ENCODE data around the gene MRPL33.

MRPL33 gene

GRCh38 chr2:27790796-27791195, 19.3 kb downstream of the MRPL33 start:
- Histone ChIP-seq H3K36me3 (ENCODE audit: insufficient read depth, low read length) (no peaks in the 10 kb centered on the region), H3K4me3 (ENCODE audit: low read length) (no peak overlapping the region)

GRCh38 chr2:27792759-27793158, 21.2 kb downstream of the MRPL33 start:
- Histone ChIP-seq H3K4me2 (ENCODE audit: low read length) (no peak overlapping the region), H3K4me1 (ENCODE audit: control insufficient read depth, insufficient read depth, low read length) (peaks cover 39% of the 10 kb centered on the region), H3K9ac (ENCODE audit: low read depth, low read length) (no peak overlapping the region), H3K4me3 (ENCODE audit: low read length) (no peak overlapping the region), H3K27me3 (ENCODE audit: control insufficient read depth, insufficient read depth, low read length) (no peaks in the 10 kb centered on the region), H3K9me3 (replicated peaks; ENCODE audit: low read length) (no peaks in the 10 kb centered on the region), H3K36me3 (ENCODE audit: insufficient read depth, low read length) (no peaks in the 10 kb centered on the region)

More at GRCh38 chr2:27790796-27791195, 19.3 kb downstream of the MRPL33 start:
- H3K27me3 ChIP-seq (ENCODE audit: control insufficient read depth, insufficient read depth, low read length): no peaks in the 10 kb centered on the region
- H3K4me1 ChIP-seq (ENCODE audit: control insufficient read depth, insufficient read depth, low read length): peaks cover 19% of the 10 kb centered on the region
- no peak overlapping the region for H3K9ac ChIP-seq (ENCODE audit: low read depth, low read length)
- no peaks in the 10 kb centered on the region for H3K9me3 ChIP-seq (replicated peaks; ENCODE audit: low read length)
- H3K4me2 ChIP-seq (ENCODE audit: low read length): no peak overlapping the region

GRCh38 chr2:27795093-27795834, 23.7 kb downstream of the MRPL33 start:
- H3K4me2 ChIP-seq (ENCODE audit: low read length): no peak overlapping the region
- no peak overlapping the region for H3K4me3 ChIP-seq (ENCODE audit: low read length)
- H3K36me3 ChIP-seq (ENCODE audit: insufficient read depth, low read length): no peaks in the 10 kb centered on the region
- no peaks in the 10 kb centered on the region for H3K27me3 ChIP-seq (ENCODE audit: control insufficient read depth, insufficient read depth, low read length)
- peak overlapping the region; percentile 27 for H3K9ac ChIP-seq (ENCODE audit: low read depth, low read length)
- H3K9me3 ChIP-seq (replicated peaks; ENCODE audit: low read length): no peaks in the 10 kb centered on the region
- peaks cover 60% of the 10 kb centered on the region for H3K4me1 ChIP-seq (ENCODE audit: control insufficient read depth, insufficient read depth, low read length)

GRCh38 chr2:27795868-27796277, 24.4 kb downstream of the MRPL33 start:
- Histone ChIP-seq H3K4me3 (ENCODE audit: low read length) (no peak overlapping the region), H3K9me3 (replicated peaks; ENCODE audit: low read length) (no peaks in the 10 kb centered on the region), H3K9ac (ENCODE audit: low read depth, low read length) (peak overlapping the region; percentile 27), H3K4me2 (ENCODE audit: low read length) (no peak overlapping the region), H3K27me3 (ENCODE audit: control insufficient read depth, insufficient read depth, low read length) (no peaks in the 10 kb centered on the region), H3K36me3 (ENCODE audit: insufficient read depth, low read length) (no peaks in the 10 kb centered on the region), H3K4me1 (ENCODE audit: control insufficient read depth, insufficient read depth, low read length) (peaks cover 66% of the 10 kb centered on the region)

- Histone ChIP-seq H3K36me3 (ENCODE audit: insufficient read depth, low read length) (no peaks in the 10 kb centered on the region), H3K9me3 (replicated peaks; ENCODE audit: low read length) (no peaks in the 10 kb centered on the region), H3K4me3 (ENCODE audit: low read length) (no peak overlapping the region), H3K27me3 (ENCODE audit: control insufficient read depth, insufficient read depth, low read length) (no peaks in the 10 kb centered on the region), H3K4me1 (ENCODE audit: control insufficient read depth, insufficient read depth, low read length) (peaks cover 71% of the 10 kb centered on the region), H3K9ac (ENCODE audit: low read depth, low read length) (peak overlapping the region; percentile 34), H3K4me2 (ENCODE audit: low read length) (no peak overlapping the region)
Measured at GRCh38 chr2:27796791-27797765, 25.6 kb downstream of the MRPL33 start.

- H3K4me2 ChIP-seq (ENCODE audit: low read length): no peak overlapping the region
- H3K36me3 ChIP-seq (ENCODE audit: insufficient read depth, low read length): no peaks in the 10 kb centered on the region
- no peaks in the 10 kb centered on the region for H3K9me3 ChIP-seq (replicated peaks; ENCODE audit: low read length)
- H3K4me1 ChIP-seq (ENCODE audit: control insufficient read depth, insufficient read depth, low read length): peaks cover 65% of the 10 kb centered on the region
- peak overlapping the region; percentile 69 for H3K9ac ChIP-seq (ENCODE audit: low read depth, low read length)
- no peaks in the 10 kb centered on the region for H3K27me3 ChIP-seq (ENCODE audit: control insufficient read depth, insufficient read depth, low read length)
- no peak overlapping the region for H3K4me3 ChIP-seq (ENCODE audit: low read length)
Measured at GRCh38 chr2:27797841-27798240, 26.3 kb downstream of the MRPL33 start.

- H3K36me3 ChIP-seq (ENCODE audit: insufficient read depth, low read length): no peaks in the 10 kb centered on the region
- H3K27me3 ChIP-seq (ENCODE audit: control insufficient read depth, insufficient read depth, low read length): no peaks in the 10 kb centered on the region
- H3K4me2 ChIP-seq (ENCODE audit: low read length): peak overlapping the region; percentile 46
- peak overlapping the region; percentile 69 for H3K9ac ChIP-seq (ENCODE audit: low read depth, low read length)
- H3K9me3 ChIP-seq (replicated peaks; ENCODE audit: low read length): no peaks in the 10 kb centered on the region
- peaks cover 58% of the 10 kb centered on the region for H3K4me1 ChIP-seq (ENCODE audit: control insufficient read depth, insufficient read depth, low read length)
- H3K4me3 ChIP-seq (ENCODE audit: low read length): peak overlapping the region; percentile 12
Measured at GRCh38 chr2:27798486-27798885, 27.0 kb downstream of the MRPL33 start.

GRCh38 chr2:27798948-27799645, 27.6 kb downstream of the MRPL33 start:
- no peaks in the 10 kb centered on the region for H3K36me3 ChIP-seq (ENCODE audit: insufficient read depth, low read length)
- H3K9ac ChIP-seq (ENCODE audit: low read depth, low read length): peak overlapping the region; percentile 80
- peak overlapping the region; percentile 46 for H3K4me2 ChIP-seq (ENCODE audit: low read length)
- H3K4me1 ChIP-seq (ENCODE audit: control insufficient read depth, insufficient read depth, low read length): peaks cover 60% of the 10 kb centered on the region
- no peaks in the 10 kb centered on the region for H3K27me3 ChIP-seq (ENCODE audit: control insufficient read depth, insufficient read depth, low read length)
- H3K9me3 ChIP-seq (replicated peaks; ENCODE audit: low read length): no peaks in the 10 kb centered on the region
- H3K4me3 ChIP-seq (ENCODE audit: low read length): peak overlapping the region; percentile 12

- Histone ChIP-seq H3K27me3 (ENCODE audit: control insufficient read depth, insufficient read depth, low read length) (no peaks in the 10 kb centered on the region), H3K4me2 (ENCODE audit: low read length) (peak overlapping the region; percentile 45), H3K4me1 (ENCODE audit: control insufficient read depth, insufficient read depth, low read length) (peaks cover 64% of the 10 kb centered on the region), H3K9me3 (replicated peaks; ENCODE audit: low read length) (no peaks in the 10 kb centered on the region), H3K36me3 (ENCODE audit: insufficient read depth, low read length) (no peaks in the 10 kb centered on the region), H3K9ac (ENCODE audit: low read depth, low read length) (peak overlapping the region; percentile 80), H3K4me3 (ENCODE audit: low read length) (no peak overlapping the region)
Measured at GRCh38 chr2:27799646-27800010, 28.1 kb downstream of the MRPL33 start.

GRCh38 chr2:27800856-27801255, 29.3 kb downstream of the MRPL33 start:
- H3K9ac ChIP-seq (ENCODE audit: low read depth, low read length): peak overlapping the region; percentile 80
- no peaks in the 10 kb centered on the region for H3K36me3 ChIP-seq (ENCODE audit: insufficient read depth, low read length)
- H3K4me3 ChIP-seq (ENCODE audit: low read length): no peak overlapping the region
- H3K27me3 ChIP-seq (ENCODE audit: control insufficient read depth, insufficient read depth, low read length): no peaks in the 10 kb centered on the region
- peak overlapping the region; percentile 45 for H3K4me2 ChIP-seq (ENCODE audit: low read length)
- no peaks in the 10 kb centered on the region for H3K9me3 ChIP-seq (replicated peaks; ENCODE audit: low read length)
- H3K4me1 ChIP-seq (ENCODE audit: control insufficient read depth, insufficient read depth, low read length): peaks cover 59% of the 10 kb centered on the region

- Histone ChIP-seq H3K4me2 (ENCODE audit: low read length) (no peak overlapping the region), H3K4me1 (ENCODE audit: control insufficient read depth, insufficient read depth, low read length) (peaks cover 42% of the 10 kb centered on the region), H3K4me3 (ENCODE audit: low read length) (no peak overlapping the region), H3K27me3 (ENCODE audit: control insufficient read depth, insufficient read depth, low read length) (no peaks in the 10 kb centered on the region), H3K36me3 (ENCODE audit: insufficient read depth, low read length) (no peaks in the 10 kb centered on the region), H3K9me3 (replicated peaks; ENCODE audit: low read length) (no peaks in the 10 kb centered on the region), H3K9ac (ENCODE audit: low read depth, low read length) (no peak overlapping the region)
Measured at GRCh38 chr2:27802547-27802946, 31.0 kb downstream of the MRPL33 start.
